Stimulated activated CD8-positive, alpha-beta memory T cell treated with anti-CD3 and anti-CD28 coated beads, Interleukin-7, amount 100 ng/mL, for 24 hours (primary cell): Measurements from ENCODE around the gene RNF175.

Experiments used
- DNase-seq: peaks from one replicate; pipeline ENCODE4 v3.0.0-alpha.2; 2020; ENCODE audit warnings: low read depth

Gene RNF175

DNA sequence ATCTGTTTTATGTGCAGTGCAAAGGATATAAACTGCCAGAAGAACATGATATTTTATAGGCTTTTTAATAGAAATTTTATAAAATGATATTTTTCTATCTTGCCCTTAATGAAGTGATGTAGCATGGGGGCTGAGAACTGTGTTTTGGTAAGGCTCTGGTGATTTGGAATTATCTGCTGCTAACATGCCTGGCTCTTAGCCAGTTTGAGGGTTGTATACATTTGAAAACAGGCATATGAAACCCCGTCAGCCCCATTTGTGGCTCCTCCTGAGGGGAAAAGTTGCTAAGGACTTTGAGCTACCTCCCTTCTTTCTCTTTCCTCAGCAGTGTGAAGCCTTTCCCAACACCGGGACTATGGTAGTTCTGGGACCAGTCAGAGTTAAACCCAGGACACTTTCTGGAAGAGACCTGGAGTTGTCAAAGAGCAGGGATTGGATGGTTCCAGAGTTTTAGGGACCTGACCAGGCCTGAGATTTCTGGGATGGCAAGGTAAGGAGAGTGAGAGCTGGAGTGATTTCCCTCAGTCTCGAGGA is 24.4 kb upstream of the RNF175 start:
- no peak for DNase-seq

DNA sequence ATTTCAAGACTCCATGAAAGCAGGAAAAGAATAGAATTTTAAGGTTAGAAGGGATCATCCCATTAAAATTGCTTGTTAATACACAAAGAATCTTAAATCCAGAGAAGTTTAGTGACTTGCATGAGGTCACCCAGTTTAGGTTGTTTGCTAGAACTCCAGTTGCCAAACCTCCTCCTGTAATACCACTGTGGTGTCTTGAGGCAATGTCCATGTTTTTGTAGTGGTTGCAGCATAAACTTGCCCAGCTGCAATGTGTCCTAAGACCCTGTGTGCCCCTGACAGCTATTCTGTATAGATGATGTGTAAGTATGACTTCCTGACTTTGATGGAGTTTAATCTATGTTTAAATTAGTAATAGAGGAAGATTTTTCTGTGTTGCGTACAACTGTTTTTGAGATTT is 22.8 kb upstream of the RNF175 start:
- DNase-seq = no peak

DNA sequence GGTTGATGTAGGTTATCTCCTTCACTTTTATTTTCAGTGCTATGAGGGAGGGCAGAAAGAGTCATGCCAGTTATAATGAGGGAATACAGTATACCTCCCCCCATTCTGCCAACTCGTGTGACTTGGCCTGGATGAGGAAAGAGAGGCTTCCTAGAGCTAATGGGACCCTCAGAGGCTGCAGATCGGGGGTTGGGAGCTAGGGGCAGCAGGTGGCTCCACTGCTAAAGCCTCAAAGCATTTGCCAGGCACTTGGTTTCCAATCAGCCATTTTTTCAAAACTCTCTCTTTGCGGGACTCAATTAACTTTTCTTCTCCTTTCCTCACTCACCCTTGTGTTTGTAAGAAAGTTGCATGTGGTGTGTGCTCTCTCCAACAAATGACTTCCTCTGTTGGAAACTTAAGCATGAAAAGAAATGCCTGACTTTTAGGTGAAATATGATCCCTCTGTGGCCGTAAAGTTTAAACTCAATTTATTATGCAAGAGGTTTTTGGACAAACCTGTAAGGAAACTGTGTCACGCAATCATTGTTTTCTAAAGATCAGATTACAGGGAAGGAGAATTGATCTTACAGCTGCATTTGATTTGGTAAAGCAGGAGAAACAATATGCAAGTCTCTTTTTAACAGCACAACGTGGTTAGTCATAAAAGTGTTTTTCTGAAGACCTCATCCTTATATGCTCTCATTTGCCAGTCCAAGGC is 22.0 kb upstream of the RNF175 start:
- no peak for DNase-seq

DNA sequence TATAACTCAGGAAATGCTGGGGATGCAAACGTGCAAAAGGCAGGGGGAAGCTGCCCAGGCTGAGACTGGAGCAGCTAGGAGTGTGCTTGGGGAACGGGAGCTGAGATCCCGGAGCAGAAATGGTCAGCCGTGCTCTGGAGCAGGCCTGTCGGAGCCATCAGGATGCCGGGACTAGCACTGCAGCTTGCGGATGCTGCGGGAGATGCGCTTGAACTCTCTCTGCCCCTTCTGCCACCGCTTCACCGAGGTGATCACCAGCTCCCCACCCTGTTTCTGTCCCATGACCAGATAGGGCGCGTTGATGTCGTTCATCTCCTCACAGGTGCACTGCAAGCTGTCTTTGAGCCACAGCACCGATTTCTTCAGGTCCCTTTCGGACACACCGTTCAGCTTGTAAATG is 21.5 kb upstream of the RNF175 start:
- DNase-seq = no peak

DNA sequence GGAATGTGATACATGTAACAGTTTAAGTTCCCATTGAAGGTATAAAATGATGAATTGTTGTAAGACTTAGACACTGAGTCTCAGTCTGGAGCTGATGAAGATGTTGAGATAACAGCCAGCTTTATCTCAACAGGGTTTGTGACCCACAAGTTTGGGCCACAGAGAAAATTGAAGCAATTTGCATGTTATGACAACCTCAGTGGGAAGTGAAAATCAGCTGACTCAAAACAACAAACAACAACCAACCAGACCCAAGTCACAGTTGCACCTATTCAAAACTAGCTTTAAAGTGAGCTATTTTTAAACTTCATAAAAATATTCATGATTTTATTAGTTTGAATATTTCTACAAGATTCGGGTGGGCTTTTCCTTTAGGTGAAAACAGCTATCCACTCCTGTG is 21.1 kb upstream of the RNF175 start:
- no peak for DNase-seq

DNA sequence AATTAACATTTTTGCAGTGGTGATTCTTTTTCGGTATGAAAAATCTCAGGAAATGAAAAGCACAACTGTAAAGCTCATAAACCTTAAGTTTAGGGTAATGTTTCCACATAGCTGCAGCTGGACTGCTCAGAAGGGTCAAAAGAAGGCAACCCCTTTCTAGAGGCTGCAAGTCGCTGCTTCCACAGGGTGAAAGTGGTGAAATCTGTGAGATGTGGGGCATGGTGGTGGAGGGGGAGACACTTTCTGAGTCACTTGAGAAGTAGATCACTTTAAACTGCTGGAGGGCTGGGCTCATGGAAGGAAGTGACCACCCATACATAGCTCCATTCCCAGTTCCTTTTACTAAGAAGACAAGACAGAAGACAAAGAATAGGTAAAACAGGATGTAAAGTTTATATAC is 20.4 kb upstream of the RNF175 start:
- no peak for DNase-seq

DNA sequence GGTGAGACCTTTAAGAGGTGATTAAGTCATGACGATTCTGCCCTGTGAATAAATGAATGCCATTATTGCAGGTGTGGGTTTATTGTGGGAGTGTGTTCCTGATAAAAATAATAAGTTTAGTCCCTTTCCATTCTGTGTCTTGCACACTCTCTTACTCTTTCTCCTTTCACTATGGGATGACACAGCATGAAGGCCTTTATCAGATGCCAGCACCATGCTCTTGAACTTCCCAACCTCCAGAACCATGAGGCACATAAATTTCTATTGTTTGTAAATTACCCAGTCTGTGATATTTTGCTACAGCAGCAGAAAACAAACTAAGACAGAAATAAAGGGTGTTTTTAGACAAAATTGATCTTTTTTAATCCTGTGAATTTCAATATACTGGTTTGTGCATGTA is 18.6 kb upstream of the RNF175 start:
- DNase-seq = no peak

DNA sequence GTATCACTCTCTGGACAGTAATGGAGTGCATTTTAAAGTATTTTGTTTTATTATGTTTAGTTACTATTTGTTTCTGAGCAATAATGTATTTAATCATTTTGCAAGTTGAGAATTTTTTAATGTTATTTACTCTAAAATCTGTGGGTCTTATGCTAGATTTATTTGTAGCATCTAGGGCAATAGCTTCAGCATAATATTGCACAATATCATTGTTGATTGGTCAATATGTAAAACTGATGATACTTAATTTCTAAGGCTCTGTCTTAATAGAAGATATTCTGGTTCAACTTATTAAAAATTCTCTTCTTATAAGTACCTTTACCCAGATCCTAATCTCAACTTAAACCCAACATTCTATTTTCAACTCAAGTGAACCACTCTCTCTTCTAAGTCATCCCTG is 17.6 kb upstream of the RNF175 start:
- no peak for DNase-seq

DNA sequence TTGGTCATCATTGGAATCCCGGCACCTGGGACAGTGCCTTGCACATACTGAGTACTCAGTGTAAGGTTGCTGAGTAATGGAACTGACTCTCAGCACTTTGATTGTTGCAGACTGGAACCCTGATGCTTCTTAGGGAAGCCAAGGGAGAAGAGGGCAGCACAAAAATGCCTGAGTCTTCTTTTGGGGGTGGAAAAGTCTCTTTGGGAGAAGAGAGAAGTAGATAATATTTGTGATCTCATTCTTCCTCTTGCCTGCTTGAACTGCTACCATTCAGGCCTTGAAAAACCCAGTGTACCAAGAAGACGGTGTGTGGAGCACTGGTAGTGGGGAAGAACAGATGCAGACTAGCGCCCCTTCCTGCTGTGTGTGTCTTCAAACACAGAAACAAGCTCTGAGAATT is 16.8 kb upstream of the RNF175 start:
- no peak for DNase-seq

DNA sequence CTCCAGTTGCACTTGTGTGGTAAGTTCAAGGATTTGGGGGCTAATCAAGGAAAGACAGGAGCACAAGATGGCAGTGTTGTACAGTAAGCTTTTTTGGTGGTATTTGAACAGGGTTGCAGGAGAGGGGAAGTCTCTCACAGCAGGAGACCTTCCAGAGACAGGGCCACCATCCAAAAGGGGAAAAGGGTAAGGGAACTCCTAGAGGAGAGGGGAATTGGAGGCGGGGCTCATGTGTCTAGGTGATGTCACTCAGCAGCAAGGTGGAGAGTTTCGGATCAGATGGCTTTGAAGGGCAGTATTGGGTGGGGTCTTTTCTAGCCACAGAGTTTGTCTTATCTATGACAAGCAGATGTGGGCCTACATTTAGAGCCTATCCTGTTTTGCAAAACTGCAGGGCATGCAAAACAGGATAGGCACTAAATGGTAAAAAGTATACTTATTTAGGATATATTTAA is 13.4 kb upstream of the RNF175 start:
- DNase-seq = no peak

DNA sequence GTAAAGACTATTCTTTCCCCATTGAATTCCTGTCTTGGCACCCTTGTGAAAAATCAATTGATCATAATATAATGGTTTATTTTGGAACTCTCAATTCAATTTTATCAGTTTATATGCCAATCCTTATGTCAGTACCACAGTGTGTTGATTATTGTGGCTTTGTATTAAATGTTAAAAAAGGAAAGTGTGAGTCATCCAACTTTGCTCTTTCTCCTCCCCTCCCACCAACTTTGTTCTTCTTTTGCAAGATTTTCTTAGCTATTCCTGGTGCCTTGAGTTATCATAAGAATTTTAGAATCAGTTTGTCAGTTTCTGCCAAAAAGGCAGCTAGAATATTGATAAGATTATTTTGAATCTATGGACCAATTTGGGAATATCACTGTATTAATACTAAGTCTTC is 11.2 kb upstream of the RNF175 start:
- DNase-seq = no peak

DNA sequence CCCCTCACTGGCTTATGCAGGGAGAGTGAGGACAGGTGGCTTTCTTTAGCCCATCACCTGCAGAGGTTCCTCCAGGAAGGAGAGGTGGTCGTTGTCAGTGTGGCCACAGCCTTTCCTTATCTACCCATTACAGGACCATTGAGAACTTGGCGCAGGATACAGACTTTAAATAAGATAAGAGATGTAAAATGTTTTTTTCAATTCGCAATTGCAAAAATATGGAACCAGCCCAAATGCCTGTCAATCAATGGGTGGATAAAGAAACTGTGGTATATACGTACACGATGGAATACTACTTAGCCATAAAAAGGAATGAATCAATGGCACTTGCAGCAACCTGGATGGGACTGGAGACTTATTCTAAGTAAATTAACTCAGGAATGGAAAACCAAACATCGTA is 6.9 kb upstream of the RNF175 start:
- DNase-seq = no peak

DNA sequence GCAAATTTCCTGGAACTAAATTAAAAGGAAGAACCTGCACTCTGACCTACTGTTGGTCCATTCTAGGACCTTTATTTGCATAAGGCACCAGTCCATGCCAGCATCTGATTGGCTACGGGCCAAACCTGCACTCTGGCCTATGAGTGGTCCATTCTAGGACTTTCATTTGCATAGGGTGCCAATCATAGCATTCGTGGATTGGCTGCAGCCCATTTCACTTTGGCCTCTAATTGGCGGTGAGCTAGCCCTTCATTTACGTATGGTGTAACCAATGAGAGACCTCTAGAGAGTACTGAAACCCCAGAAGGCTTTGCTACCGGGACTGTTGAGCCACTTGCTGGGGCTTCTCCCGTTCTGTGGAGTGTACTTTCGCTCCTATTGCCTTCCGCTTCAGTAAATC is 6.1 kb upstream of the RNF175 start:
- DNase-seq = no peak

DNA sequence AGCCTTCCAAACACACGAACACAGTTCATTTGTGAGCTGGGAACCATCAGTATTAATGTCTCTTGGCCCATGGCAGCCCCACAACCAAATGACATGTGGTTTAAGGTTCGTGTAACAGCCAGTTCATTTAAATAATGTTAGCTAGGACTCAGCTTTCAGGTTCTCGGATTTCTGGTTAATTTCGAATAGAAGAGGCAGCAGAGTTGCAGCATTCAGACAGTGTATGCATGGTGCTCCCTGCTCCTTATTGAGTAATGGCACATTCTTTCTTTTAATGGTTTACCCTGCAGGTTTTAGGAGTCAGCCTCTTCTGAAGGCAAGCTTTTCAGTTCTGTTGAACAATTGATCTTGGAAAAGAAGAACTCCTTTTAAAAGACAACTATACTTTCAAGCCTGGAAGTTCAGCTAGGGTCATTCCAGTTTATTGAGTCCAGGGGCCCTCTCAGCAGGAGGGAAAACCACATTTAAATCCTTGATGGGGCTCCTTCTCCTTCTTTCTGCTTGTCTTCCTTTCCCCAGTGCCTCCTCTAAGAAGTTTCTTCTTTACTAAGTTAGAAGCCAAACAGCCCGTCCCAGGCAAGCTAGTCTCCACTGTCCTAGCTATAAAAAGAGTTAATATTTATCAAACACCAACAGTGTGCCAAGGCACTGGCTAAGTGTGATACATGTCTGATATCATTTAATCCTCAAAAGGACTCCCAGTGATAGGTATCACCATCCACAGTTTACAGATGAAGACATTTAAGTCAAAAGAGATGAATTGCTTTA is 5.0 kb upstream of the RNF175 start:
- DNase-seq = no peak

DNA sequence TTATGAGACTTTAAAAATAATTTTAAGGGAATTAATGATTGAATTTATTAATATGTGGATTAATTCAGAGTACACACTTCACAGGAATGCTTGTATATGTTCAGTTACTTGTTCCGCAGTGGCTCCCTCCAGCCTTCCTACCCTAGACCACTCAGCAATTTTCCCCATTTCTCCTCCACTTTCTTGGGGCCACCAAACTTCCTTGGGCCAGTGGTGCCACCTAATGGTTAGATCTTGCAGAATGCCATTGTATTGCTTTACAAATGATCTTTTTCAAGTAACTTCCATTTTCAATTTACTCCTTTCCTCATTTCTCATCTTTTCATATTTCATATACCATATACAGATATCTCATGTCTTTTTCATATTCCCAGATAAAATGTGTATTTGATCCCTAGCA is 3.6 kb upstream of the RNF175 start:
- no peak for DNase-seq

DNA sequence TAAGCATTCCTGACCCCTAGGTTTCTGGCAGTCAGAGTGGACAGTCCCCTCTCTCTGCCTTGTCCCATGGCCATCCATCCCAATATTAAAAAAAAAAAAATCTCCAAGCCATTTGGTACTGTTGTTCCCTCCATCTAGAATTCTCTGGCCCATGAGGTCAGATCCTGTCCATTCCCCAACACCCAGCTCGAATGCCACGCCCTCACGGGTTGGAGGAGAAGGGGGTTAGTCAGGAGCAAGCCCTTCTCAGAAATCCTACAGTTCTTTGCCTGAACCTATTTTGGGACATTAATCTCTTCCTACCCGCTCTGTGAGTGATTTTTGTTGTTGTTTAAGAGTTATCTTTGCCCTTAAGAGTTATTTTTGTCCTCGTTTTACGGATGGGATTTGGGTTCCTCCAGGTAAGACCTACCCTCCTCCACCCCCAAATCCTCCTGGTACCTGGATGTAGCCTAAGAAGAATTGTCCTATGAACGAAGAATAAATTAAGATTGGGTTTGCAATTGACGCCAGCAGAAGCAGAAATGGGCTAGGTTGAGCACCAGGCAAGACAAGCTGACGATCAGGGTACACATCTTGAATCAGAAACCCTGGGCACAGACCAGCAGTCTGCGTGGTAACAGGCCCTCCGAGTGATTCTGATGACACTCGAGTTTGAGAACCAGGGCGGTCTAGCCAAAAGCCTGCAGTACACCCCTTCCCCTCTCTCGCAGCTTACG is 977 bp downstream of the RNF175 start:
- DNase-seq = no peak

DNA sequence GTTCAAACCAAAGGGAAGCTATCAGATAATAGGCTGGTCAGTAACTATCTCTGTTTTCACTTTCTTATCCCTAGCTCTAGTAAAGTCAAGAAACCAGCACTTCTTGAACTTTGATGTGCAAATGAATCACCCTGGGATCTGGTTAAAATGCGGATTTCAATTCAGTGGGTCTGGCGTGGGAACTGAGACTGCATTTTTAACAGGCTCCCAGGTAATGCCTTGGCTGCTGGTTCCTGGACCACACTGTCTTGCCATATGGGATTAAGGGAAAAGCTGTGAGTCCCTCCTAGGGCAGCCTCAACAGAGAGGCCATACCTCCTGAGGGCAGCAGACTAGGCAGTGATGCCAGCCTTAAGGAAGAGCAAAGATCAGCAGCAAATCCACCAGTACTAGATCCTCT is 1.7 kb downstream of the RNF175 start:
- DNase-seq = no peak

DNA sequence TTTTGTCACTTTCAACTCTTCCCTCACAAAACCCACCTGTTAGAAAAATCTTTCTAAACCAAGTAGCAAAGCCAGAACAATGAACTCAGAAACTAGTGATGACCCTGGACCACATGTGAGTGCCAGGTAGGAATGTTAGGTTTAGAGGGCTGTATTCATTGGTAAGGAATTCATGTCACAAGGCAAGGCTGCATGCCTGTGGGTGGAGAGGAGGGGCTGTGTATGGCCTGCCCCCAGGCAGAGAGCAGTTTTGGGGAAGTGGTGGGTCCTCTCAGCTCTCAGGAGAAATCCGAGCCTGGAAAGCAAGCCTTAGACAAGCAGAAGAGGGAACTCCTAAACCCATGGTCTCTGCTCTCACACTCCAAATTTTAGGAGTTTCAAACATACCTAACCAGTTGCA is 2.4 kb downstream of the RNF175 start:
- DNase-seq = no peak

DNA sequence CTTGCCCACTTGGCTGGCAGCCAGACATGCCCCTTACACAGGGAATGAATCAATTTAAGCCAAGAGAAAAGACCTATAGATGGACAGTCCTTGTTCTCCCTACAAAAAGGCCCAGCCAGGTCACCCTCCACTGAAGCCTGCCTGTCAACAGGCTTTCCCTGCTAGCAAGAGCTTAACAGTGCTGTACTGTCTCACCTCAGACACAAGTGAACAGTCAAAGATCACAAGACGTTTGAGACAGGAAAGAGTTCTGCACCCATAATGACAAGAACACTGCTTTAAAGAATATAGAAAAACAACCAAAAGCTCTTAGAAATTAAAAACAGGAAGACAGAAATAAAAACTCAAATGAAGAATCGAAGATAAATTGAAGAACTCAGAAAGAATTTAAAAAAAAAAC is 4.6 kb downstream of the RNF175 start:
- no peak for DNase-seq

DNA sequence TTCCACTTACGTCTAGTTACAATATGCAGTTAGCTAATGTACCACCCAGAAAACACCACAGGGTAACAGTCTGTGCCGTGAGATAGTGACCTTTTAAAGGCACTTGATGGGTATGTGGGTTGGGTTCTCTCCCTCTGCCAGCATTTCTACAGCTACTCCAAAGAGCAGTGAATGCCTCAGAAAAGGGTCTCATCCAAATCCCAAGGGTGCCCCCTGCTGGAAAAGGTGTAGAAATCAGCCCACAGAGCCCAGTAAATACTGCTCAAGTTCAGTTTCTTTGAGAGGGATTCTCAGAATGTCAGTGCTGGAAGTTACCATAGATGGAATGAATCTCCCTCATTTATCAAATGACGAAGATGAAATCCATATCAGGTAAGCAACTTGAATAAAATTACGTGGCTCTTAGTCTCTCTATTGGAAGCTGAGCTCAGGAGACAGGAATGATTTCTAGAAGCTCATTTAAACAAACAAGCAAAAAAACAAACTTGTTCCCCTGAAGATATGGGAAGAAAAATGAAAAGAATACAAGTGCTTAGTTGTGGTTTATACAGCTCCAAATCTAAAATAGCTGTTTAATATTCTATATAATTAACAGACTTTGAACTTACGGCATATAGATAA is 9.5 kb downstream of the RNF175 start:
- DNase-seq = peak; percentile 39

DNA sequence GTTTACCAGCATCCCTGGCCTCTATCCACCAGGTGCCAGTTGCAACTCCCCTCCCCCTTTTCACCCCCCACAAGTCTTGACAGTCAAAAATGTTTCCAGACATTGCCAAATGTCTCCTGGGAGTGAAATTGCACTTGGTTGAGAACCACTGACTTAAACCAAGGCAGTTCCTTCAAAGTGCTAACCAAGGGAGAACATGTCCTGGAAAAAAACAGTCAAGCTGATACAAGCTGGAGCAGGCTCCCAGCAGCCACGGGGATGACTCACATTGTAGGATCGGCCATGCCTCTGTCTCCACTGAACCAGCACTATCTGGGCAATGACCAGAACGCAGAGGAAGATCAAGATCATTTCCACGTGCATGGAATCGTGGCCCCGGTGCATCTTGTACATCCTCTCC is 11.4 kb downstream of the RNF175 start:
- DNase-seq = no peak

DNA sequence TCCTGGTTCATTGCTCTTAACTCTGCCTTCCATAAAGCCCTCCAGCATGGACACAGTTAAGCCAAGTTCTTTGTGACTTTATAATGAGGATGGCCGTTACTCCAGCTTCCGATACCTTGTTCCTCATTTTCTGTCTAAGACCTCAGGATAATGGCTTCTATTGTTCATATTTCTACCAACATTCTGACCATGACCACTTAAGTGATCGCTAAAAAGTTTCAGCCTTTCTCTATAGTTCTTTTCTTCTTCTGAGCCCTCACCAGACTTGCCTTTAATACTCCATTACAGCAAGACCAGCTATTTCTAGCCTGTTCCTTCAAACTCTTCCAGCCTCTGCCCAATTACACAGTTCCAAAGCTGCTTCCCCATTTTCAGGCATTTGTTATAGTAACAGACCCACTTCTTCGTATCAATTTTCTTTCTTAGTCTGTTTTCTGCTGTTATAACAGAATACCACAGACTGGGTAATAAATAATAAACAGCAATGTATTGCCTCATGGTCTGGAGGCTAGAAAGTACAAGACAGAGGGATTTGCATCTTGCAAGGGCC is 12.3 kb downstream of the RNF175 start:
- DNase-seq = no peak
